ENCODE results near the gene FSTL1. TPM values are rescaled to one million over a fixed set of nuclear protein-coding genes. Genes with fewer than 3 reads are reported as not detected.

Gene FSTL1
- total RNA-seq, 2 experiments from 2014 or later, result 1.0 to 2.9 TPM

DNA sequence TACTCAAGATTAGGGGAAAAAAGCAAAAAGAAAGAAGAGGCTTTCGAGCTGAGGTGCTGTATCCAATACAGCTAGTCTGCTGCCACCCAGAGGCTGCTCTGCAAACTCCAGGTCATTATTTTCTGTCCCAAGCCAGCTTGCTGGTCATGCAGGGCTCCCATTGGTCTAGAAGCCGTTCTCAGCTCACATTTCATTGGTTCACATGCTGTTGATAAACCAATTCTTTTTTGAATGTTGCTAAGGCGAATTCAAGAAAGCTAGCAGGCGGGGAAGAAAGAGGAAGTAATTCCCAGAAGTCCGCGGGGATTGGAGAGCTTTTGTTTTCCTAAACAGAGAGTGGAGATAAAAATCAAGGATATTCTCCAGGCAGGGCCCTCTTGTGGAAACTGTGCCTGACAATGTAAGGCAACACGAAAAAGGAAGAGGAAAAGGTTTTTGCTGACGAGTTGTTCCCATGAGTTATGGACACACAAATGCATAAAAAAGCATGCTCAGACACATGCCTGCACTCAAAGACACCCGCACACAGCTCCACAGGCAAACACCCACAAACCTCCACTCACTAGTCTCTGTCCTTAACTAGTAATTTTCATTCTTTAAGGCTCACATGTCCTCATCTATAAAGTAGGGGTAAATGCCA, 33.4 kb downstream of the FSTL1 start:
- peak overlapping the region; percentile 78 for H3K27ac Mint-ChIP-seq
- no peaks in the 10 kb centered on the region for H3K36me3 Mint-ChIP-seq (ENCODE audit: low read depth)
- TF ChIP-seq, protein P1, sequence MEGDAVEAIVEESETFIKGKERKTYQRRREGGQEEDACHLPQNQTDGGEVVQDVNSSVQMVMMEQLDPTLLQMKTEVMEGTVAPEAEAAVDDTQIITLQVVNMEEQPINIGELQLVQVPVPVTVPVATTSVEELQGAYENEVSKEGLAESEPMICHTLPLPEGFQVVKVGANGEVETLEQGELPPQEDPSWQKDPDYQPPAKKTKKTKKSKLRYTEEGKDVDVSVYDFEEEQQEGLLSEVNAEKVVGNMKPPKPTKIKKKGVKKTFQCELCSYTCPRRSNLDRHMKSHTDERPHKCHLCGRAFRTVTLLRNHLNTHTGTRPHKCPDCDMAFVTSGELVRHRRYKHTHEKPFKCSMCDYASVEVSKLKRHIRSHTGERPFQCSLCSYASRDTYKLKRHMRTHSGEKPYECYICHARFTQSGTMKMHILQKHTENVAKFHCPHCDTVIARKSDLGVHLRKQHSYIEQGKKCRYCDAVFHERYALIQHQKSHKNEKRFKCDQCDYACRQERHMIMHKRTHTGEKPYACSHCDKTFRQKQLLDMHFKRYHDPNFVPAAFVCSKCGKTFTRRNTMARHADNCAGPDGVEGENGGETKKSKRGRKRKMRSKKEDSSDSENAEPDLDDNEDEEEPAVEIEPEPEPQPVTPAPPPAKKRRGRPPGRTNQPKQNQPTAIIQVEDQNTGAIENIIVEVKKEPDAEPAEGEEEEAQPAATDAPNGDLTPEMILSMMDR (IDR thresholded peaks at IDR 0.05), result peak; percentile 79
- DNase-seq, result peak; percentile 95
- peaks cover 6% of the 10 kb centered on the region for H3K4me1 Mint-ChIP-seq (ENCODE audit: low read depth)
- H3K9me3 Mint-ChIP-seq, result no peaks in the 10 kb centered on the region
- CTCF ChIA-PET, result interaction anchor here (0.6 to 4.6 kb wide), 68 partner anchors 8 to 607 kb away, joined by 3 to 131 read pairs (median 4); partner anchors contain the start of genes LRRC58 and NDUFB4
- ATAC-seq, result peak; percentile 99
- intact Hi-C loops (cut with micrococcal nuclease), result loop anchor here (1.0 to 5.0 kb wide), 3 partner anchors 70 to 173 kb away; partner anchors contain the start of gene LRRC58
- POLR2A ChIA-PET, result interaction anchor here (0.6 to 1.3 kb wide), 2 partner anchors 67 to 179 kb away, joined by 3 to 4 read pairs; partner anchors contain the start of gene NDUFB4
- peak overlapping the region; percentile 81 for H3K4me3 Mint-ChIP-seq
- no peaks in the 10 kb centered on the region for H3K27me3 Mint-ChIP-seq

DNA sequence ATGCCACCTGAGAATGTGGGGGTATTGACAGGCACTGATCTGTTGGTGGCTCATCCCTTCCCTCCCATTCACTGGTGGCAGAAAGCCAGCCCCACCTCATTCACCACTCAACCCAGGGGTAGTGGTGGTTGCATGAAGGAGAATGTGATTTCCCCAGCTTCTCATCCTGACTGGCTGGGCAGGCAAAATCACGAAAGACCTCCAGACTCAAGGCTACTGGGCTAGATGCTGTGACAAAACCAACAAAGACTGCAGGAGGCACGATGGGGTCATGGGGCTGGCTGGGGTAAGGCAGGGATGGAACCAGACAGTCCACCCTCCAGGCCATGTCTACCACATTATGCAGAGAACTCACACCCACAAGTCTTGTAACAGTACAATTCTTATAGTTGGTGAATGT, 33.9 kb downstream of the FSTL1 start:
- peak; percentile 31 for ATAC-seq
- Mint-ChIP-seq H3K27me3 (no peaks in the 10 kb centered on the region), H3K9me3 (no peaks in the 10 kb centered on the region), H3K36me3 (ENCODE audit: low read depth) (no peaks in the 10 kb centered on the region), H3K27ac (no peak overlapping the region), H3K4me3 (peak overlapping the region; percentile 81), H3K4me1 (ENCODE audit: low read depth) (peaks cover 6% of the 10 kb centered on the region)
- DNase-seq, result no peak
- intact Hi-C loops (cut with micrococcal nuclease), result loop anchor here (1.0 to 5.0 kb wide), 3 partner anchors 70 to 173 kb away; partner anchors contain the start of gene LRRC58
- CTCF ChIA-PET, result interaction anchor here (0.6 to 4.6 kb wide), 64 partner anchors 8 to 607 kb away, joined by 3 to 131 read pairs (median 5); partner anchors contain the start of genes LRRC58 and NDUFB4
- TF ChIP-seq, protein P1 (IDR thresholded peaks at IDR 0.05), result no peak
- POLR2A ChIA-PET, result interaction anchor here (0.6 to 1.3 kb wide), 2 partner anchors 67 to 179 kb away, joined by 3 to 4 read pairs; partner anchors contain the start of gene NDUFB4

DNA sequence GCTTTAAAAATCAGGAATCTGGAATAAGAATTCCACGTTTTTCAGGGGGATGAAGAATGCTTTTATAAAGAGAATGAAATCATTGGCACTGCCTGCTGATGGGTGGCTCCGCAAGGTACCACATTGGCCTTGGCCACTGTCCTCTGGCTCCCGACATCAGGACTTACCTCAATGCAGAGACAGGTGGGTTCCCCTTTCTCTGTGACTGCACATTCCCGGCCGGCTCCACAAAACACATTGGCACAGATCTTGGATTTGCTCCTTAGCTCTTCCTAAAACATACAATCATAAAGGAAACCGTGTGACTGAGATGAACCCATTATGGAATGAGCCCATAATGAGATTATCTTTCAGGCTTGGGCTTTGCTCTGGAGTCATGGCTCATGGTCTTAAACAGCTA, 35.0 kb downstream of the FSTL1 start:
- CTCF ChIA-PET, result interaction anchor here (1.1 to 4.6 kb wide), 10 partner anchors 11 to 269 kb away, joined by 3 to 131 read pairs (median 16); partner anchors contain the start of gene LRRC58
- H3K4me3 Mint-ChIP-seq, result no peak overlapping the region
- POLR2A ChIA-PET, result no interaction called here
- TF ChIP-seq, protein P1 (IDR thresholded peaks at IDR 0.05), result no peak
- no peaks in the 10 kb centered on the region for H3K27me3 Mint-ChIP-seq
- no peak overlapping the region for H3K27ac Mint-ChIP-seq
- intact Hi-C loops (cut with micrococcal nuclease), result loop anchor here (5.0 kb wide), 2 partner anchors 68 to 142 kb away; partner anchors contain the start of gene LRRC58
- ATAC-seq (no peak), DNase-seq (no peak)
- H3K4me1 Mint-ChIP-seq (ENCODE audit: low read depth), result peaks cover 6% of the 10 kb centered on the region
- H3K36me3 Mint-ChIP-seq (ENCODE audit: low read depth), result no peaks in the 10 kb centered on the region
- H3K9me3 Mint-ChIP-seq, result no peaks in the 10 kb centered on the region

DNA sequence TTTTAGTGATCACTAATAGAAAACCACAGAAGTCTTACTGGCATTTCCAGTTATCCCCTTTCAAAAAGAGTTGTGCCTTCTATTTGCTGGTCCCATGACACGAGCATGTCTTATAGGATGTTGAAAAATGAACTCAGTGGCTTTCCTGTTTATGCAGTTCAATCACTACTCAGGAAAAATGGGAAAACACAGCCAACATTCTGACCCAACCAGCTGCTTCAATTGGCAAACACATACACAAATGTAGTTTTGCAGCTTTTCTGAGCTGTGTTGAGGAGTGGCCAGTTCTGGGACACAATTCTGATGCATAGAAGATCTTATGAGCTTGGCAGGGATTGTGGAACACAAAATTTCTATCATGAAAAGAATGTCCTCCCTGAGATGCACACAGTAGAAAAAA, 40.3 kb downstream of the FSTL1 start:
- intact Hi-C loops (cut with micrococcal nuclease), result no loop called here
- TF ChIP-seq, protein P1 (IDR thresholded peaks at IDR 0.05), result no peak
- H3K36me3 Mint-ChIP-seq (ENCODE audit: low read depth), result no peaks in the 10 kb centered on the region

DNA sequence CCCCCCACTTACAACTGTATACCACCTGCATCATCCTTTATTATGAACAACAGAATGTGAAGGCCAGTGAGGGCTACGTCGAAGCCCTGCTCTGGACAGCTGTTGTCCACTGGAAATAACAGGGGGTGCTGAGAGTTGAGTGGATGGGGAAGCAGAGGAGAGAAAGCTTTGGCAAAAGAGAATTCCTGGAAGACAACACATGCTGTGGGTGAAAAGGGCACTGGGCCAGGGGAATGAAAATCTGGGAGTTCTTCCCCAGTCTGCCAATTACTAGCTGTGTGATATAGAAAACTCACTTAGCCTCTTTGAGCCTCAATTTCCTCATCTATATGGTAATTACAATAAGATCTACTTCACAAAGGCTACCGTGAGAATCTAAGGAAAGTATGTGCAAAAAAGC, 40.7 kb downstream of the FSTL1 start:
- DNase-seq (no peak), ATAC-seq (no peak)
- intact Hi-C loops (cut with micrococcal nuclease), result no loop called here
- Mint-ChIP-seq H3K27ac (no peak overlapping the region), H3K27me3 (no peaks in the 10 kb centered on the region), H3K36me3 (ENCODE audit: low read depth) (no peaks in the 10 kb centered on the region), H3K4me3 (no peak overlapping the region), H3K9me3 (no peaks in the 10 kb centered on the region), H3K4me1 (ENCODE audit: low read depth) (no peaks in the 10 kb centered on the region)
- CTCF ChIA-PET, result interaction anchor here (1.1 to 3.0 kb wide), 3 partner anchors 9 to 166 kb away, joined by 3 to 12 read pairs (median 10); no protein-coding TSS in a partner anchor
- POLR2A ChIA-PET, result no interaction called here
- TF ChIP-seq, protein P1 (IDR thresholded peaks at IDR 0.05), result no peak

More for the DNA sequence above, 40.3 kb downstream of the FSTL1 start:
- POLR2A ChIA-PET, result no interaction called here
- CTCF ChIA-PET, result interaction anchor here (1.0 to 3.0 kb wide), 4 partner anchors 8 to 166 kb away, joined by 3 to 12 read pairs (median 6); no protein-coding TSS in a partner anchor
- Mint-ChIP-seq H3K4me3 (no peak overlapping the region), H3K4me1 (ENCODE audit: low read depth) (no peaks in the 10 kb centered on the region), H3K27me3 (no peaks in the 10 kb centered on the region), H3K9me3 (no peaks in the 10 kb centered on the region), H3K27ac (no peak overlapping the region)
- DNase-seq (no peak), ATAC-seq (no peak)

Measured in activated CD8-positive, alpha-beta T cell treated with anti-CD3 and anti-CD28 coated beads for 36 hours (primary cell).